GM06990 (cell line): ENCODE data around the gene CXCL12.

Source experiments
- DNase-seq: peaks from one replicate; pipeline ENCODE4 v3.0.0-alpha.2; 2011; ENCODE audit not compliant: insufficient read length; ENCODE audit errors: extremely low read depth
- H3K27me3 ChIP-seq: replicated peaks from 2 replicates; pipeline ENCODE4 v1.6.0; 2011; ENCODE audit warnings: low read length; ENCODE audit not compliant: control insufficient read depth, insufficient read depth
- H3K36me3 ChIP-seq: 2 replicates; pipeline ENCODE4 v1.5.1; 2011; ENCODE audit warnings: low read length; ENCODE audit not compliant: control insufficient read depth, insufficient read depth
- H3K4me3 ChIP-seq: replicated peaks from 2 replicates; pipeline ENCODE4 v1.5.1; 2011; ENCODE audit warnings: low read depth, mild to moderate bottlenecking, control low read depth, low read length
- TF ChIP-seq, protein P1 (sequence below): IDR thresholded peaks from 2 replicates; pipeline ENCODE4 v1.5.1; 2011; ENCODE audit warnings: low read length, control low read depth, mild to moderate bottlenecking, inconsistent platforms; ENCODE audit not compliant: insufficient read depth, poor library complexity, severe bottlenecking

CXCL12 gene

DNA sequence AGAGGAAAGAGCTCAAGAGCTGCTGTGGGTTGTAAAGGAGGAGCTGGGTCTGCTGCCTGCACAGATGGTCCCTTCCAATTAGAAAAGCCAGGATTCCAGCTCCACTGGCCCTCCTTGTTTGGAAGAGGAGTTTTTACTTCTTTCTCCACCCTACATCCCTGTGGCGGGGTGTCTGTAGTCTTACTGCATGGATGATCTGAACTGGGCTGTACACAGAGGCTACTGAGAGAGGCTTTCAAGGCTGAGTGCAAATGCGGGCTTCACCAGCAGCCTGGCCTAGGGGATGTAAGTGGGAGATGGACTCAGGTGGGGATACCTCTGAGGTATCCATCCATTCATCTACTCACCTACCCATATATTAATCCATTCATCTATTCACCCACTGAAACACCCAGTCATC lies 7.1 kb upstream of the CXCL12 start:
- H3K4me3 ChIP-seq: no peak overlapping the region
- TF ChIP-seq, protein P1, sequence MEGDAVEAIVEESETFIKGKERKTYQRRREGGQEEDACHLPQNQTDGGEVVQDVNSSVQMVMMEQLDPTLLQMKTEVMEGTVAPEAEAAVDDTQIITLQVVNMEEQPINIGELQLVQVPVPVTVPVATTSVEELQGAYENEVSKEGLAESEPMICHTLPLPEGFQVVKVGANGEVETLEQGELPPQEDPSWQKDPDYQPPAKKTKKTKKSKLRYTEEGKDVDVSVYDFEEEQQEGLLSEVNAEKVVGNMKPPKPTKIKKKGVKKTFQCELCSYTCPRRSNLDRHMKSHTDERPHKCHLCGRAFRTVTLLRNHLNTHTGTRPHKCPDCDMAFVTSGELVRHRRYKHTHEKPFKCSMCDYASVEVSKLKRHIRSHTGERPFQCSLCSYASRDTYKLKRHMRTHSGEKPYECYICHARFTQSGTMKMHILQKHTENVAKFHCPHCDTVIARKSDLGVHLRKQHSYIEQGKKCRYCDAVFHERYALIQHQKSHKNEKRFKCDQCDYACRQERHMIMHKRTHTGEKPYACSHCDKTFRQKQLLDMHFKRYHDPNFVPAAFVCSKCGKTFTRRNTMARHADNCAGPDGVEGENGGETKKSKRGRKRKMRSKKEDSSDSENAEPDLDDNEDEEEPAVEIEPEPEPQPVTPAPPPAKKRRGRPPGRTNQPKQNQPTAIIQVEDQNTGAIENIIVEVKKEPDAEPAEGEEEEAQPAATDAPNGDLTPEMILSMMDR: no peak
- H3K36me3 ChIP-seq: no peaks in the 10 kb centered on the region
- DNase-seq: no peak
- no peaks in the 10 kb centered on the region; the same call in none of the 2 replicates for H3K27me3 ChIP-seq

DNA sequence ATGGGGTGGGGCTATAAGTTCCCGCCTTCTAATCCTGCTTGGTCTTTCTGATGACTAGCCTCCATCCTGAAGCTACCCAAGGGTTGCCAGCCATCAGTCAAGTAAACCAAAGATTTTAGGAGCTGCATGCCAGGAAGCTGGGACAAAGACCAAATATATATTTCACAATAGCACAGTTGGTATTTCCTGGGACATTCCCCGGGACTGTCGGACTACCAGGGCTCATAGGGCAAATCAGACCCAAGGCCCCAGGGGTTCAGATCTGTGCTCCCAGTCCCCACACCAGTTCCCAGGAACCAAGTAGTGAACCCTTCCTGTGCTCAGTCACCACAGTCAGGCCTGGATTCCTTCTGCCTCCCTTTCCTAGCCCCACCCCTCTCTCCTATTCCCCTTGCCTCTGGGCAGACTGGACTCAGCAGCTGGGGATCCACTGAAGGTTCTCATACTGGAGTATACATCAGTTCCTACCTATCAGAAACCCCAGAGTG lies 5.7 kb upstream of the CXCL12 start:
- Histone ChIP-seq H3K27me3 (no peaks in the 10 kb centered on the region; the same call in none of the 2 replicates), H3K4me3 (no peak overlapping the region), H3K36me3 (no peaks in the 10 kb centered on the region)
- TF ChIP-seq, protein P1: no peak
- no peak for DNase-seq

DNA sequence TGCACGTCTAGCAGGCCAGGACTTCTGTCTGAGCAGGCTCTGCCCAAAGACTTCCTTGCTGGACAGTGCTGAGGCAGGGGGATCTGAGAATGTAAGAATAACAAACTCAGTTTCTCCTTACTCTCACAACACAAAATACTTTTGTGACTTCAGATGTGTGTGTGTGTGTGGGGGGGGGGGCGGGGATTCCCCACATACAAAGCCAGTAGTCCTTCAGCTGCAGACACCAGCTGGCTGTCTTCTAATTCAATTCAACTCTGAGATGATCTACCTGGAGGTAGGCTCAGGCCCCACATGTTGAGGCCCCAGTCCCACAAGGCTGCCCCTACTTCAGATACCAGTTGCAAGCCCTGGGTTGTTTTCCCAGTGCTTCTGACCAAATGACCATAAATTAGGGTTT lies 4.7 kb upstream of the CXCL12 start:
- TF ChIP-seq, protein P1: no peak
- Histone ChIP-seq H3K36me3 (no peaks in the 10 kb centered on the region), H3K27me3 (no peaks in the 10 kb centered on the region; the same call in none of the 2 replicates), H3K4me3 (no peak overlapping the region)
- DNase-seq: no peak

DNA sequence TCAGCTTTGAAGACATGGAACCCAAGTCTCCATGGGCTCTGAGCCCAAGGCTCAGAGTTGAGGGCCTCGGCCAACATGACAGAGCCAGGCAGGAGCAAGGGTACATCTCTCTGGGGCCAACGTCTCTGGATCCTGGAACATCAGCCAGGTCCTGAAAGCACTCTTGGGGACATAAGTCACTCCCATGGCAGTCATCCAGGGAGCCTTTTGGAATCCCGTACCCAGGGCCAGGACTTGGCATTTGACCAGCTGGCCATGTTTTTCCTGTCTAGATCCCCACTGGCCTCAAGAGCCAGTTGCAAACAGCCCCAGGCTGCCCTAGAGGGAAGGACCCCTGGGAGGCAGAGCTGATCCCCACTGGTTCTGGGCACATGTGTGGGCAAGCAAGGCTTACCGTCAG lies 4.3 kb upstream of the CXCL12 start:
- TF ChIP-seq, protein P1: no peak
- H3K36me3 ChIP-seq: no peaks in the 10 kb centered on the region
- no peaks in the 10 kb centered on the region; the same call in none of the 2 replicates for H3K27me3 ChIP-seq
- no peak overlapping the region for H3K4me3 ChIP-seq
- DNase-seq: no peak

DNA sequence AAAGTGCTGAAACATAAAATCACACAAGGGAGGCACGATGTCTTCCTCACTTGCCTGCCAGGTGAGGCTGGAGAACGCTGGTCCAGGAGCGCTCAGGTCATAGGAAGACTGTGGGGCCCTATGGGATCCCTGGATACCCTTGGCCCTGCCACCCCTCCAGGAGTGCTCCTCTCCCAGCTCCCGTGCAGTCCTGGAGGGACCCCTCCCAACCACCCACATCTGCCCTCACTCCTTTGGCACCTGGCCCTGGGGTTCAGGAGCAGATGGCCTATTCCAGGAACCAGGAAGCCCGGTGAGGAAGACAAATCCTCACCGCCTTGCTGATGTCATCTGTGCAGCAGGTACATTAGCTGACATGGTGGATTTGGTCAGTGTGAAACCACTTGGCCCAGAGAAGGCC lies 3.7 kb upstream of the CXCL12 start:
- Histone ChIP-seq H3K36me3 (no peaks in the 10 kb centered on the region), H3K4me3 (no peak overlapping the region), H3K27me3 (no peaks in the 10 kb centered on the region; the same call in 1 of the 2 replicates)
- TF ChIP-seq, protein P1: no peak
- DNase-seq: no peak

DNA sequence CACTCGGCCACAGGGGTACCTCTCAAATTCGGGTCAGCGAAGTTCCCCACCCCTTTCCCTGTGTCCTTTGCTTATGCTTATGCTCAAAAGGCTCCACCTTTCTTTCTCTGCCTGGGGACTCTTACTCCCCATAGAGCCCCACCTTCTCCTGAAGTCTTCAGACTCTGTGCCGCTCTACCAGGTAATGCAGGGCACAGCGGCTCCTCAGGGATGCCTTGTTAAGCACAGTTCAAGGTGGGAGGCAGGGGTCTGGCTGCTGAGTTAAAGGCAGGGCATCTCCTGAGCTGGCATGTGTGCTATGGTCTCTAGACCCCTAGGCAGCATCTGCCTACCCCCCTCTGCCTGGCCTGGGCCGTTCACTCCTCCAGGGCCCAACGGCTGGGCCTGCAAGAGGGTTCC lies 3.0 kb upstream of the CXCL12 start:
- TF ChIP-seq, protein P1: no peak
- no peaks in the 10 kb centered on the region; the same call in 1 of the 2 replicates for H3K27me3 ChIP-seq
- DNase-seq: no peak
- H3K36me3 ChIP-seq: no peaks in the 10 kb centered on the region
- H3K4me3 ChIP-seq: no peak overlapping the region
